HepG2 (cell line): ENCODE measurements around the gene CNPPD1.

Source experiments
- ELK4 ChIP-seq: sonication (generic); formaldehyde crosslinking; IDR thresholded peaks from 2 replicates; pipeline ENCODE4 v1.9.0; 2021; ENCODE audit warnings: missing genetic modification reagents, borderline replicate concordance
- IKZF1 ChIP-seq: fragments of 450-650 bp; IDR thresholded peaks from 2 replicates; pipeline ENCODE4 v1.7.1; 2016
- MTA3 ChIP-seq: sonication (generic); formaldehyde crosslinking; IDR thresholded peaks from 2 replicates; pipeline ENCODE4 v1.4.0; 2020; ENCODE audit warnings: missing genetic modification reagents
- NAIF1 ChIP-seq: sonication (generic); formaldehyde crosslinking; IDR thresholded peaks from 2 replicates; pipeline ENCODE4 v1.5.0; 2020; ENCODE audit warnings: mild to moderate bottlenecking, missing genetic modification reagents, borderline replicate concordance
- NCOA1 ChIP-seq: sonication (generic); formaldehyde crosslinking; IDR thresholded peaks from 2 replicates; pipeline ENCODE4 v1.9.0; 2021; ENCODE audit warnings: missing genetic modification reagents
- SMAD3 ChIP-seq: sonication (generic); formaldehyde crosslinking; IDR thresholded peaks from 2 replicates; pipeline ENCODE4 v1.4.0; 2020; ENCODE audit warnings: missing genetic modification reagents
- SMARCE1 ChIP-seq: fragments of 450-650 bp; IDR thresholded peaks from 2 replicates; pipeline ENCODE4 v1.6.1; 2017; ENCODE audit warnings: borderline replicate concordance
- TCF12 ChIP-seq, 2 experiments: fragments of 450-650 bp in 1 of 2; sonication (generic) in 1 of 2; formaldehyde crosslinking in 1 of 2; IDR thresholded peaks; 2 replicates each; pipeline versions ENCODE4 v1.6.1 to v1.8.0; 2017 to 2022; ENCODE audit warnings: antibody characterized with exemption in 1 of 2, mild to moderate bottlenecking in 1 of 2, missing genetic modification reagents in 1 of 2, moderate library complexity in 1 of 2
- ZNF678 ChIP-seq: sonication (generic); formaldehyde crosslinking; IDR thresholded peaks from 2 replicates; pipeline ENCODE4 v1.4.0; 2020; ENCODE audit warnings: mild to moderate bottlenecking, missing genetic modification reagents
- ZSCAN21 ChIP-seq: sonication (generic); formaldehyde crosslinking; IDR thresholded peaks from 2 replicates; pipeline ENCODE4 v1.8.0; 2022; ENCODE audit warnings: mild to moderate bottlenecking, missing genetic modification reagents, moderate library complexity, borderline replicate concordance

GRCh38 chr2:219161097-219161496 lies 15.6 kb downstream of the CNPPD1 start:
- TF ChIP-seq ZSCAN21 (CRISPR knock-in tag) (no peak), ELK4 (CRISPR knock-in tag) (no peak), SMARCE1 (no peak), NAIF1 (CRISPR knock-in tag) (no peak), IKZF1 (no peak), NCOA1 (CRISPR knock-in tag) (no peak), MTA3 (CRISPR knock-in tag) (no peak), SMAD3 (CRISPR knock-in tag) (no peak; the same call in 1 of the 2 replicates), ZNF678 (CRISPR knock-in tag) (no peak), TCF12 (IDR thresholded peaks at IDR 0.05) (no peak), TCF12 (CRISPR knock-in tag; IDR thresholded peaks at IDR 0.05) (no peak)
